ENCODE results near the gene AGRN. TPM values are rescaled to one million over a fixed set of nuclear protein-coding genes. Genes with fewer than 3 reads are reported as not detected.
"Not testable (repeated sequence)": the region's sequence is repeated elsewhere in the genome, so short reads cannot be mapped to it uniquely, and the experiment has no call there.

AGRN gene
- total RNA-seq, 1 donor from 2014 or later = 35.7 TPM

- DNase-seq (ENCODE audit: low read depth in 2 of 2) = peak; percentile 89 to 96
Measured at GRCh38 chr1:1000357-1001056, 19.4 kb upstream of the AGRN start.

DNA sequence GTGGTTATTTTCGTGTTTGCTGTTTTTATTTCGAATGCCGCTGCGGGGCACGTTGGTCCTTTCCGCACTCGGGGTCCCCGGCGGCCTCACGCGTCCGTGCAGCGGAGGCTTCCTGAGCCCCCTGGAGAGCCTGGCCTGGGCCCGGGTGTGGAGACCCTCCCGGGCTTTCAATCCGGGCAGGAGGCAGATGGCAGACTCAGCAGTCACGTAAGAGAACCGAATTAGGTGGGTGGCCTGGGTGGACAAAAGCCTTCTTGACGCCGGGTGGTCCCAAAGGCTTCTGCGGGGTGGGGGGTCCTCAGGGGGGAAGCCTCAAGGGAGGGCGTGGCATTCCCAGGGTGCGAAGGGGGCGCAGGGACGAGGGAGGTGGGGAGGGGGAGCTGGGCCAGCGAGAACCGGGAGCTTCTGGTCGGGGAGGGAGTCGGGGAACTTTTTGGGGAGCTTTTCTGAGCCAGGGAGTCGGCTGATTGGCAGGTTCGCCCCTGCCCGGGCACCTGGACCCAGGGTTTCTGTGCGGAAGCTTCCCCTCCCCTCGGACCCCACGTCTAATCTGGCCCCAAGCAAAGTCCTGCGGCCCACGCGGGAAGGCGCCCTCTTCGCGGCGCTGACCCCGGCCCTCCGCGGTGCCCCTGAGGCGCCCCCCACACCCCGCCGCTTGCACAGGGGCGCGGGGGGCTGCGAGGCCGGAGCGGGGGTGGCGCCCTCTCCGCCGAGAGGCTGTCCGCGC lies 18.7 kb upstream of the AGRN start:
- DNase-seq (ENCODE audit: low read depth in 2 of 2) = no peak

- no peak for DNase-seq (ENCODE audit: low read depth in 2 of 2)
Measured at GRCh38 chr1:1003618-1004419, 16.1 kb upstream of the AGRN start.

GRCh38 chr1:1004420-1004779 lies 15.5 kb upstream of the AGRN start:
- DNase-seq (ENCODE audit: low read depth in 2 of 2) = no peak

GRCh38 chr1:1004780-1005697 lies 14.9 kb upstream of the AGRN start:
- peak; percentile 63 to 68 for DNase-seq (ENCODE audit: low read depth in 2 of 2)

DNA sequence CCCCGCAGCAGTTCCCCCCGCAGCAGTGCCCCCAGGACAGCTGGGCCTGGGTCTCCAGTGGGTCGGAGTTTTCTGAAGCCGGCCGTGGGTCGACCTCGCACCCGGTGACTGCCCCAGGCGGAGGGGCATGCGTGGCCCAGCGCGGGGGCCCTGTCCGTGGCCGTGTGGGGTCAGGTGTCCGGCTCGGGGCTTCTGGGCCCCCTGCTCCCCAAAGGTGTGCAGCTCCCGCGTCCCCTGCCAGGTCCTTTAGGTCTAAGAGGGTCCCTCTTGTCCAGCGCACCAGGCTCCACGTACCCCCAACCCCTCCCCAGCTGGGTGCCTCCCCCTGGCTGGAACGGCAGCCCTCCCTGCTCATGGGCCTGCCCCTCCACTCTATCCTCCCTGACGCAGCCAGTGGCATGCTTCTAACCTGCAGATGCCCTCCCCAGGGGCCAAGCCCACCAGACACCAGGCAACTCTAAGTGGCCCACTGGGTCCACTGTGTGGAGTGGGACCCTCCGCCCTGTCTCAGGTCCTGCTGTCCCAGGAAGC lies 14.1 kb upstream of the AGRN start:
- DNase-seq (ENCODE audit: low read depth in 2 of 2) = no peak

DNA sequence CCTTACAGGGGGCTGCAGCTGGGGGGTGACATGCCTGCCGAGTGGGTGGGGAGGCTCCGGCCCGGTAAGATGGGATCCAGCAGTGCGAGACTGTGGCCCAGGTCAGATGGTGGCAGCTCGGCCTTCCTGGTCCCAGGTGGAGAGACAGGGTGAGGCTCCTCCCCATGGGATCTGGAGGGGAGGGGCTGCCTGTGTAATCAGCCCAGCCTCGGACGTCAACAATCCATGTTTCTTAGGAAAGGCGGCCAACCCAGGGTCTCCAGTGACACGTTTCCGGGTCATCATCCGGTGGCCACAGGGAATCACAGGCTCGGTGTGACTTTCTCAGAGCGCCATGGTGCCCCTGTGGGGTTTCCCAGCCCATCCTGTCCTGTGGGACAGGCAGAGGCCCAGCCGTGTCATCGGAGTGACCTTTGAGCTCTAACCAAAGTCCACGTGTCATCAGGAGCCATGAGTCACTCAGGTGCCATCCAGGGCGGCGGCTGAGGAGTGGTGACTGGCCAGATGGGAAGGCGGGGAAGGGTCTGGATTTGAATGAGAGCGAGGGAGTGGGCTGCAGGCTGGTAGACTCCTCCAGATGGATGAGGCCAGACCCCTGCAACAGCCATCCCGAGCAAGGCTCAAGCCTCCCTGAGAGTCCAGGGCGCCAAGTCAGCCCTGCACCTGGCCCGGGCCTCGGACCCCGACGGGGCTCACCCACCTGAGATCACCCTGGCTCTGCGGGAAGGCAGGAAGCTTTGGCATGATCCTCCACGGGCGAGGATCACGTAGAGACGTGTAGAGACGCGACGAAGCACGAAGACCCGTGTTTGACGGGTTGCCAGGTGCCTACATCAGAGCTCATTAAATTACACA lies 13.4 kb upstream of the AGRN start:
- DNase-seq (ENCODE audit: low read depth in 2 of 2) = peak in 1 of 2 donors; percentile 58

- not testable (repeated sequence) for DNase-seq (ENCODE audit: low read depth in 2 of 2)
Measured at GRCh38 chr1:1010131-1010530, 9.8 kb upstream of the AGRN start.

GRCh38 chr1:1011396-1011949 lies 8.4 kb upstream of the AGRN start:
- no peak for DNase-seq (ENCODE audit: low read depth in 2 of 2)

- not testable (repeated sequence) for DNase-seq (ENCODE audit: low read depth in 2 of 2)
Measured at GRCh38 chr1:1012736-1013104, 7.2 kb upstream of the AGRN start.

DNA sequence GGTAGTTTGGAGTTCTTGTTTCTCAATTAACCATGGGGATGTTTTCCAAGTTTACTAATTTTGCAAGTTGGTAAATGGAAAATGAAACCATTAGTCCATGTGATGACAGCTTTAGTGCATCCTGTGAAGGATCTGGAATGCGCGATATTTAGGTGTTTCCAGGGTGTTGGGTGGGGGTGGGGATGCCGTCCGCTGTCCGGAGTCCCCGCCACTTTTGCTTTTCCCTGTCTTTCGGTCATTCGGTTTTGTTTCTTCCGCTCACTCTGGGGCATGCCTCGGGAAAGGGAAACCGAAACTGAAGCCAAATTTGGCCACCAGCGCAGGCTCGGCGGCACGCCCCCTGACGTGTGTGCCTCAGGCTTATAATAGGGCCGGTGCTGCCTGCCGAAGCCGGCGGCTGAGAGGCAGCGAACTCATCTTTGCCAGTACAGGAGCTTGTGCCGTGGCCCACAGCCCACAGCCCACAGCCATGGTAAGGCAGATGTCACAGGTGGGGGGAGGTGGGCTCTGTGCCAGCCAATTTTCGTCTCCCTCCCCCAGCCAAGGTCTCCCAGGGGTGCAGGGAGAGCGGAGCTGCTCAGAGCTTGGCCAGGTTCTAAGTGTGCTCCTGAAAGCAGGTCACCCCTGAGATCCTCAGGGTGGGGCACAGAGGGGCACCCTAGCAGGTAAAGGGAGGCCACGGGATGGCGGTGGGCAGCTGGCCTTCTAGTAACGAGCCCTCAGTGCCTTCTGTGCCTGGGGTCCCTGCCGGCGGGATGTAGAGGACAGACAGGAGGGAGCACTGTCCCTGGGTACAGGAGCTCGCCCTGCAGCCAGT lies 6.6 kb upstream of the AGRN start, which contains the start of gene ISG15:
Gene ISG15 (plus strand): TSS at position 393 of the 817 bp plus-strand sequence. CDS start 77 bp downstream, at position 470.
- peak; percentile 91 to 96 for DNase-seq (ENCODE audit: low read depth in 2 of 2)

DNA sequence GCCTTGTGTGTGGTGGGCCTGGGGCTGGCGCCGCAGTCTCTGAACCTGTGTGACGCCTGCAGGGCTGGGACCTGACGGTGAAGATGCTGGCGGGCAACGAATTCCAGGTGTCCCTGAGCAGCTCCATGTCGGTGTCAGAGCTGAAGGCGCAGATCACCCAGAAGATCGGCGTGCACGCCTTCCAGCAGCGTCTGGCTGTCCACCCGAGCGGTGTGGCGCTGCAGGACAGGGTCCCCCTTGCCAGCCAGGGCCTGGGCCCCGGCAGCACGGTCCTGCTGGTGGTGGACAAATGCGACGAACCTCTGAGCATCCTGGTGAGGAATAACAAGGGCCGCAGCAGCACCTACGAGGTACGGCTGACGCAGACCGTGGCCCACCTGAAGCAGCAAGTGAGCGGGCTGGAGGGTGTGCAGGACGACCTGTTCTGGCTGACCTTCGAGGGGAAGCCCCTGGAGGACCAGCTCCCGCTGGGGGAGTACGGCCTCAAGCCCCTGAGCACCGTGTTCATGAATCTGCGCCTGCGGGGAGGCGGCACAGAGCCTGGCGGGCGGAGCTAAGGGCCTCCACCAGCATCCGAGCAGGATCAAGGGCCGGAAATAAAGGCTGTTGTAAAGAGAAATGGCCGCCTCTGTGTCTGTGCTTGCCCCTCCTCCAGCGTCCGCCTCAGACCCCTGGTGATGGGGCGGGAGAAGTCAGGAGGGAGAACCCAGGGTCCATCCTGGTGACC lies 5.8 kb upstream of the AGRN start:
- peak in 1 of 2 donors; percentile 54 for DNase-seq (ENCODE audit: low read depth in 2 of 2)

DNA sequence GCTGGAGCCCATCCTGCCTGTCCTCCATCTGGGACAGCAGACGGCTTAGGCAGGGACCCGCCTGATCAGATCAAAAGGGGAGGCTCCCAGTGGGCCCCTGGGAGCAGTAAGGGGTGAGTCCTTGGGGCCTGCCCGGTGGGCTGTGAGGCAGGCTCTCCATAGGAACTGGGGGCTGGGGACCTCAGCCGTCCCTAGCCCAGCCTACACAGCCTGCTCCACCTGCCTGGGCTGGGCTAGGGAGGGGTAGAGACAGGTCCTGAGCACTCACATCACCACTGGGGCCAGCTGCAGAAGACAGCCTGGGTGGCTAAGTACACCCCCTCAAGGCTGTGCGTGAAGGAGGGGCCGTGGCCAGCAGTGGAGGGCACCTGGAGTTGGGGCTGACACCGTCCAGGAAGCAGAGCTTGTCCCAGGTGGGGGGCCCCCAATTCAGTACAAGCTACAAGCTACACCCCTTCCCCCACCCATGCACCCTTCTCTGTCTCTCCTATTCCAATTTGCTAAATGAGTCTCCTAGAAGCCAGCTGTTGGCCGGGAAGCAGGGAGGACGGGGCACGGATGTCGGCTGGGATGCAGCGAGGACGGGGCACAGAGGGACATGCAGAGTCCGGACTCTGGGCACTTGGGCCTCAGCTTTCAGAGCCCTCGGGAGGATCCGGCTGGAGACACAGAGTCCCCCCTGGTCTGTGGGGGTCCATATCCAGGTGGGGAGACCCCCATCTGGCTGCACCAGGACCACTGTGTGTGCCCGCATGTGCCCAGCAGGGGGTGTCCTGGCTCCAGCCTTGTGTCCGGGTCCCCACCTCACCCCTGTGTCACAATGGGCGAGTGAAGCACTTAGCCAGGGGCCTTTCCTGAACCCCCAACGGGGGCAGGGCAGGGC lies 4.9 kb upstream of the AGRN start:
- DNase-seq (ENCODE audit: low read depth in 2 of 2) = peak; percentile 41 to 47

DNA sequence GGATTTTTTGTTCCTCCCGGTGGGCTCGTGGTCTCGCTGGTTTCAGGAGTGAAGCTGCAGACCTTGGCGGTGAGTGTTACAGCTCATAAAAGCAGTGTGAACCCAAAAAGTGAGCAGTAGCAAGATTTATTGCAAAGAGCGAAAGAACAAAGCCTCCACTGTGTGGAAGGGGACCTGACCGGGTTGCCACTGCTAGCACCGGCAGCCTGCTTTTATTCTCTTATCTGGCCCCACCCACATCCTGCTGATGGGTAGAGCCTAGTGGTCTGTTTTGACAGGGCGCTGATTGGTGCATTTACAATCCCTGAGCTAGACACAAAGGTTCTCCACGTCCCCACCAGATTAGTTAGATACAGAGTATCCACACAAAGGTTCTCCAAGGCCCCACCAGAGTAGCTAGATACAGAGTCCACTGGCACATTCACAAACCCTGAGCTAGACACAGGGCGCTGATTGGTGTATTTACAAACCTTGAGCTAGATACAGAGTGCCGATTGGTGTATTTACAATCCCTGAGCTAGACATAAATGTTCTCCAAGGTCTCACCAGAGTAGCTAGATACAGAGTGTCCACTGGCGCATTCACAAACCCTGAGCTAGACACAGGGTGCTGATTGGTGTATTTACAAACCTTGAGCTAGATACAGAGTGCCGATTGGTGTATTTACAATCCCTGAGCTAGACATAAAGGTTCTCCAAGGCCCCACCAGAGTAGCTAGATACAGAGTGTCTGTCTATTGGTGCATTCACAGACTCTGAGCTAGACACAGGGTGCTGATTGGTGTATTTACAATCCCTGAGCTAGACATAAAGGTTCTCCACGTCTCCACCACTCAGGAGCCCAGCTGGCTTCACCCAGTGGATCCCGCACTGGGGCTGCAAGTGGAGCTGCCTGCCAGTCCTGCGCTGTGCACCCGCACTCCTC lies 2.3 kb upstream of the AGRN start:
- DNase-seq (ENCODE audit: low read depth in 2 of 2) = not testable (repeated sequence)

GRCh38 chr1:1018321-1018685 lies 1.6 kb upstream of the AGRN start:
- not testable (repeated sequence) for DNase-seq (ENCODE audit: low read depth in 2 of 2)

All from lung microvascular endothelial cell (primary cell).